NCI-H446 treated with DMSO at 0.1 percent for 48 hours (cell line): Measurements from ENCODE around the gene H2AZ2.
A peak's percentile ranks its signal among the peaks of the same experiment; 100 is the strongest.
"Not testable (repeated sequence)": the region's sequence is repeated elsewhere in the genome, so short reads cannot be mapped to it uniquely, and the experiment has no call there.

Source experiments
- DNase-seq: peaks from one replicate; lab custom pipeline; 2025; lab: John Stamatoyannopoulos, UW

H2AZ2 gene

GRCh38 chr7:44870780-44871179 lies 22.9 kb upstream of the H2AZ2 start:
- DNase-seq: not testable (repeated sequence)

DNA sequence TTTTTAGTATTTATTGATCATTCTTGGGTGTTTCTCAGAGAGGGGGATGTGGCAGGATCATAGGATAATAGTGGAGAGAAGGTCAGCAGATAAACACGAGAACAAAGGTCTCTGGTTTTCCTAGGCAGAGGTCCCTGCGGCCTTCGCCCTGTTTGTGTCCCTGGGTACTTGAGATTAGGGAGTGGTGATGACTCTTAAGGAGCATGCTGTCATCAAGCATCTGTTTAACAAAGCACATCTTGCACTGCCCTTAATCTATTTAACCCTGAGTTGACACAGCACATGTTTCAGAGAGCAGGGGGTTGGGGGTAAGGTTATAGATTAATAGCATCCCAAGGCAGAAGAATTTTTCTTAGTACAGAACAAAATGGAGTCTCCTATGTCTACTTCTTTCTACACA lies 22.4 kb upstream of the H2AZ2 start:
- not testable (repeated sequence) for DNase-seq

- DNase-seq: peak; percentile 34
Measured at GRCh38 chr7:44867073-44867995, 19.4 kb upstream of the H2AZ2 start.

GRCh38 chr7:44861949-44862348 lies 14.1 kb upstream of the H2AZ2 start:
- not testable (repeated sequence) for DNase-seq

DNA sequence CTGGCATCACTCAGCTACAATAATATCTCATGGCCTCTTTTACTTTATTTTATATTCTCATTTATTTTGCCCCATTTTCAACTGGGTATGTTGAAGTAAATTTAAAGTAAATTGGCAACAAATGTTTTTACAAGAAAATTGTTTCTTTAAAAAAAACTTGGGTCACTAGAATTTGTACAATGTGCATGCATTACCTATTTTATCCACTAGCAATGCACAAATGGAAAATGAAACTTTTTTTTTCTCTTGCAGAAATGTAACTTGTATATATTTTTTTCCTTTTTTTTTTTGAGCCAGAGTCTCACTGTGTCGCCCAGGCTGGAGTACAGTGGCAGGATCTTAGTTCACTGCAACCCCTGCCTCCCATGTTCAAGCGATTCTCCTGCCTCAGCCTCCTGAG lies 10.3 kb upstream of the H2AZ2 start:
- no peak for DNase-seq

DNA sequence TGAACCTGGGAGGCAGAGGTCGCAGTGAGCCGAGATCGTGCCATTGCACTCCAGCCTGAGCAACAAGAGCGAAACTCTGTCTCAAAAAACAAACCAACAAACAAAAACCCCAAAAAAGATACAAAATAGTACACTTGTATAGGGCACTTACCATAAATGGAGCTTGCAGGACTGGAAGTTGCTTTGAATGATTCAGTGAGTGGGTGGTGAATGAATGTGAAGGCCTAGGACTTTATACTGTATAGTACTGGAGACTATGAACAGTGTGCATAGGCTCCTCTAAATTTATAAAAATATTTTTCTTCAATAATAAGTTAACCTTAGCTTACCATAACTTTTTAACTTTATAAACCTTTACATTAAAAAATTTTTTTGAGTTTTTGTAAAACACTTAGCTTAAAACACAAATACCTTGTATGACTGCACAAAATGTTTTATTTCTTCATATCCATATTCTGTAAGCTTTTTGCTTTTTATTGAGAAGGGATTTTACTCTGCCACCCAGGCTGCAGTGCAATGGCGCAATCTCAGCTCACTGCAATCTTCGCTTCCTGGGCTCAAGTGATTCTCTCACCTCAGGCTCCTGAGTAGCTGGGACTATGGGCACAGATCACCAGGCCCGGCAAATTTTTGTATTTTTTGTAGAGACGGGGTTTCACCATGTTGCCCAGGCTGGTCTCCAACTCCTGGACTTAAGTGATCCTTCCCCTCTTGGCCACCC lies 6.9 kb upstream of the H2AZ2 start:
- no peak for DNase-seq

DNA sequence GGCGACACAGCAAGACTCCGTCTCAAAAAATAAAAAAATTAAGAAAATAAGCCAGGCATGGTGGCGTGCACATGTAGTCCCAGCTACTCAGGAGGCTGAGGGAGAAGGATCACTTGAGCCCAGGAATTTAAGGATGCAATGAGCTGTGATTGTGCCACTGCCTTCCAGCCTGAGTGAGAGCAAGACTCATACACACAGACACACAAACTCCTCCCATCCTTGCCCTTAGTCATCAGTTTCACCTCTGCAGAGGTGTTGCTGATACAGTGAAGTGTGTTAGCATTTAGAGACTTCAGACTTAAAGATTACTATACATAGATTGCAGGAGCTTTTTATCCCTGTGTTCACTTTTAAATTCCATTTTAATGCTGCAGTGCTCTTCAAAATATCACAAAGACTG lies 5.5 kb upstream of the H2AZ2 start:
- no peak for DNase-seq

GRCh38 chr7:44852590-44852989 lies 4.7 kb upstream of the H2AZ2 start:
- DNase-seq: no peak

DNA sequence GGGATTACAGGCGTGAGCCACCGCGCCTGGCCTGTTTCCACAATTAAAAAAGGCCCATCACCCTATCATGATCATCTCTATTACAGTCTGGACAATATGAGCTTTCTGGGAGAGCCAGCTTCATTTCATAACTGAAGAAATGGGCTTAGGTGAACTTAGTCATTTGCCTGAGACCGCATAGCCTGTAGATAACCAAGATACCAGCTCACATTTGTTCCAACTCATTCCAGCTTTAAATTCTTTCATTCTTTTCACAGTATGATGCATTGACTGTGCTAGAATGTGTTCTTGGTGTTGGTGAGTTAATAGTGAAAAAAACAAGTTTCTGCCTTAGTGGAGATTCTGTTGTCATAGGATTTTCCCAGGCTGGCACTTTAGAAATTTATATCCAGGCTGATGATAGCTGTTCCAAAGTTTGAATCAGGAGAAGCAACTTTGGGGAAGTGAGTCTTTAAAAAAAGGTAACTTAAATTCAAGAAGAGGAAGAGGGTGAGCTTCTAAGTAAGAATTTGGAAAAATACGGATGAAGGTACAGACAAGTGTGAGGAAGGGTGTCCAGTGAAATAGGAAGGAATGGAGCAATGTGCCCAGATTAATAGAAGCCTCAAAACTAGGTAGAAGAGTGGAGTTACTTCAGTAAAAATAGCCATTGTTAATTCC lies 2.1 kb upstream of the H2AZ2 start:
- no peak for DNase-seq

DNA sequence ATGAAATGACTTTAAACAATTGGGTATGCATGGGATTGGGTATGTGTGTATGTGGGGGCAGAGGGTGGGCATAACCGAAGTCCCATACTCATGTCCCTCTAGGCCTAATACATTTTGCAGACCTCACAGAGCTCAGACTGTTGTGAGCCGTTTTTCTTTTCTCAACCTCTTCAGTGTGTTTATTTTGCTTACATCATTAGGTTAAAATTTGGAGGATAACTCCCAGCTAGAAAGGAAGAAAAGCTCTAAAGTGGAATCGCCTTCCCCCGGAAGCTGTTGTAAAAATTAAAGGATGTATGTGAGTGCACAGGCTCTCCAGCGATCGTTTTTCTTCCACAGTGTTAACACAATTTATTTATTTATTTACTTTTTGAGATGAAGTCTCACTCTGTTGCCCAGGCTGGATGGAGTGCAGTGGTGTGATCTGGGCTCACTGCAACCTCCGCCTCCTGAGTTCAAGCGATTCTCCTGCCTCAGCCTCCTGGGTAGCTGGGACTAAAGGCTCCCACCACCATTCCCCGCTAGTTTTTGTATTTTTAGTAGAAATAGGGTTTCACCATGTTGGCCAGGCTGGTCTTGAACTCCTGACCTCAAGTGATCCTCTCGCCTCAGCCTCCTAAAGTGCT lies 1.5 kb upstream of the H2AZ2 start:
- no peak for DNase-seq

DNA sequence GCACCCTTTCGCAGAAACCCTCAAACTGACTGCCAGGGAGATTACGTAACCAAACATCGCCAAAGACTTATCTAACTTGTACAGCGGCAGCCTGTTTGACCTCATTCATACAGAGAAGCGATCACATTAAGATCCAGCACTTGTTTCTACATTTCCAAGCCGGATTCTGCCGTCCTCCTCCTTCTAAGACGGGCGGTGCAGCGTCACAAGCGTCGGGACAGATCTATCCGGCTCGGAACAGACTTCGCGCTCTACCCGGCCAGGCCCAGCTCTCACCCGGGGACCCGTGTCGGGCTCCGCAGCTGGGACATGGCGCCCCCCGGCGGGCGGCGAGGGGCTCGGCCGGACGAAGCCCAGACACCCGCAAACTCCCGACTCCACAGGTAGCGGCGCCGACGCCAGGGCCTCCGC lies 373 bp downstream of the H2AZ2 start:
- DNase-seq: peak; percentile 83

DNA sequence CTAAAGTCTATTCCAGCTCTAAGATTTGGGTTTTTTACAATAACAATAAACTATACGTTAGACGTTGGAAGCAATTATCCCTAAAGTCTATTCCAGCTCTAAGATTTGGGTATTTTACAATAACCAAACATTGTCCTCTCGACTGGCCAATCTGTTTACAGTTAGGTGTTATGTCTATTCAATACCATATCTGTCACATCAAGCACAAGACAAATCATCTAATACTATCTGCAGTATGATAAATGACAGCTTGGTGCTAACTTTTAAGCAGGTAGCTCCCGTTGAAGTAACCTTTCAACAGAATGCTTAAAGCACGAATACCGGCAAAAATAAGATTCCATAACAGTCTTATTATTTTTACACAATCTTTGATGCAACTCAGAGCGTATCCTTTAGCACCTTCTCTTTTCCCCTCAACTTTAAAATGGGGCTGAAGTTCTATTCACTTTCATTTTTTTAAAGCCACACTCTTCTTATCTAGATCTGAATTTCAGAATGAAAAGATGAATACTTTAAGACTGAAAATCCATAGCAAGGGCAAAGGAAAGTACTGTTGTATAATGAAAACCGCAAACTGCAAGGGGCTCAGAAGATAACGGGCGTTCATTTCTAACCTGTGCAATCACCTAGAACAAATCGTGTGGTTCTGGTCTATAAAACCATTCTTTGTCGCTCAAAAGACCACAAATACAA lies 925 bp downstream of the H2AZ2 start:
- no peak for DNase-seq

GRCh38 chr7:44846390-44846789 lies 1.5 kb downstream of the H2AZ2 start:
- not testable (repeated sequence) for DNase-seq

GRCh38 chr7:44845451-44845850 lies 2.4 kb downstream of the H2AZ2 start:
- DNase-seq: no peak

GRCh38 chr7:44843440-44843839 lies 4.4 kb downstream of the H2AZ2 start:
- not testable (repeated sequence) for DNase-seq

DNA sequence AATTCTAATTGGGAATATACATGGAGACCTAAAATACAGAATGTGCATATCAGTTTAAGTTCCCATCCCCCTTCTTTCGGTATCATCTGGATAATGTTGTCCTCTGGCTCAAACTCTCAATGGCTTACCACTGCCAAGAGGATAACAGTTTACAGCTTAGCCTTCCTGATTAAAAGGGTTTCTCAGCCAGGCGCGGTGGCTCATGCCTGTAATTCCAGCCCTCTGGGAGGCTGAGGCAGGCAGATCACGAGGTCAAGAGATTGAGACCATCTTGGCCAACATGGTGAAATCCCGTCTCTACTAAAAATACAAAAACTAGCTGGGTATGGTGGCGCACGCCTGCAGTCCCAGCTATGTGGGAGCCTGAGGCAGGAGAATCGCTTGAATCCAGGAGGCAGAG lies 5.2 kb downstream of the H2AZ2 start:
- not testable (repeated sequence) for DNase-seq

DNA sequence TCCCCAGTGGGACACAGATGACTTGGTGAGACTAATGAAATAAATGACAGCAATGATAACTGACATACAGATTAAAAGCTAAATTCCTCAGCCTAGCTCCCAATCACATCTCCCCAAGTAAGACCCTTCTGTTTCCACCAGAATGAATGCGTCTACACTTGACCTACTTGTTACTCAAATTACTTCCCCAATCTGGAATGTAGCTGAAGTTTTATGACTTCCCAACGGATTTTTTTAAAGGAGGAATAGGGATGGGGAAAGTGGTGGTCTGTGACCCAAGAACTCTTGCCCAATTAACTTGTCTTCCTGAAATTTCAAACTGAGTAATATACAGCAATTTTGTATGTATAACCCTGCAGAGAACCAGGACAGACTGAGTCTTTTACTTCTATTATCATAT lies 9.1 kb downstream of the H2AZ2 start:
- DNase-seq: no peak

DNA sequence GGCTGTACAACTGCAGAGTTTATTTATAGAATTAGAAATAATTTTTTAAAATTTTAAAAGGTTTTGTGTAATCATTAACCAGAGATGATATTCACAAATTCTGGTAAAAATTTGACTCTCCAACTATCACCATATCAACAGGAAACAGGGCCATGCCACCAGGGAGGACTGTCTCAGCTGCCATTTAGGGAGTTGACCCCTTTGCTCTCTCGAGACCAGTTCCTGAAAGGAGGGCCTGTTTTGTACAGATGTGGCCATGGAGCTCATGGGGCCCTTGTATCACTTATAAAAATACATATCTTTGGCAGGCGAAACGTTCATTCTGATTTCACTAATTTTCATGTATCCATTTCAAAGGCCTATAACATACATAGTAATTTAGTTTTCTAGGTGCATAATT lies 20.3 kb downstream of the H2AZ2 start:
- DNase-seq: no peak

DNA sequence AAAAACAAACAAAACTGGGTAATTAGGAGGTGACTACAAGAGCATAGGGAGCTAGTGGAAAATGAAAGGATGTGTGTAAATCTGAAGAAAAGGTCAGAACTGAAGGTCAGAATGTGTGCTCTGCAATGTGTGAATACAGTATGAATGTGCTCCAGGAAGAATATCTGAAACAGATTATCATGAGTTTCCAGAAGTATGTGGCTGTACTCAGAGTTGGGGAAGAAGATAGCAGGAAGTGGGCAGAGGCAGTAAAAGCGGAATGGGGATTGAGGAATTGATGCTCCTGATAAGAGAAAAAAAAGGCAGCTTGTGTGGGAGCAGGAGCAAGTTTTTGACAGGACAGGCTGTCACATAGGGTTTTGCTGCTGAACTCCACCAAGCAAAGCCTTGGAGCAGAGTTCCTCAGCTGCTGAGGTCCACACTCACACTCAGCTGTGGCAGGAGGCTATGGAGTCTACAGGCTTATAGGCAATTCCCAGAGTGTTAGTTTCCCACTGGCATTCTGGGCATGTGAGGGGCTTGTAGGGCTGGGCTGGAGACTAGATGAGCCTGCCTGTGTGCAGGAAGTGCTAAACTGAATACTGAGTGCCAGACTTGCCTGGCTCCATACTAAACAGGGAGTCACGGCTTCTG lies 22.9 kb downstream of the H2AZ2 start:
- DNase-seq: no peak

DNA sequence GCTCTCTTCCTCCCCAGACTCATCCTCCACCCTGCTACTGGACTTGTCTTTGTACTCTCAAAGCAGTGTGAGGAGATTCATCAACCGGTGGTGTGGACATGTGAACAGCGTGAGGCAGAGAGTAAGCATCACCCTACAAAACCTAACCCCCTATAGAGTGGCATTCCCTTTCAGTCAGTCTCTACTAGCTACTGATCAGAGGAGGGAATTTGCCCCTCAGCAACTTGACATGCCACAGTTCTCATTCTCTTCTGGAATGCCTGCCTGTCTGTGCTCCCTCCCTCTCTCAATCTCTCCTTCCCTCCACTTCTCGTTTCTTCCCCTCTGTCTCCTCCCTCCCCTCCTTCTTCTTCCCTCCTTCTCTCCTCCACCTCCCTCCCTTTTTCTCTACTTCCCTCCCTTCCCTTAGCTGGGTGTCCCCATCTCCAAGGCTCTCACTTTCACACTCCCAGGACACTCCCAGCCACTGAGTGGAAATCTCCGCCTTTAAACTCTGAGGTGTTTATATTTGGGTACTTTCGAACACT lies 24.6 kb downstream of the H2AZ2 start:
- no peak for DNase-seq

- DNase-seq: no peak
Measured at GRCh38 chr7:44819292-44819691, 28.6 kb downstream of the H2AZ2 start.
